Left lung (tissue), 10 donors: ENCODE results near the gene ANKRD13D. TPM values are rescaled to one million over a fixed set of nuclear protein-coding genes. Genes with fewer than 3 reads are reported as not detected.

ENCODE experiments used
- ATAC-seq: fragments of 200-7000 bp; cut with Tn5 transposase; one replicate; pipeline ENCODE4 v1.9.1; 2020; ENCODE audit warnings: moderate library complexity
- DNase-seq, 4 donors: peaks; one replicate each; pipeline ENCODE4 v3.0.0-alpha.2; 2013 to 2020
- H3K27ac ChIP-seq, 2 donors: fragments of 200-600 bp; sonication (generic) in 1 of 2; one replicate each; pipeline versions ENCODE4 v1.5.0 to v1.8.0; 2020 to 2021
- H3K27me3 ChIP-seq, 2 donors: fragments of 200-600 bp; sonication (generic) in 1 of 2; one replicate each; pipeline versions ENCODE4 v1.5.0 to v1.8.0; 2020 to 2021
- H3K36me3 ChIP-seq, 2 donors: fragments of 200-600 bp; sonication (generic) in 1 of 2; one replicate each; pipeline versions ENCODE4 v1.5.0 to v1.8.0; 2020 to 2021
- H3K4me1 ChIP-seq, 2 donors: fragments of 200-600 bp; one replicate each; pipeline ENCODE4 v1.8.0; 2021
- H3K4me3 ChIP-seq, 2 donors: fragments of 200-600 bp; sonication (generic) in 1 of 2; one replicate each; pipeline versions ENCODE4 v1.5.0 to v1.8.0; 2020 to 2021; ENCODE audit warnings: mild to moderate bottlenecking in 1 of 2
- H3K9me3 ChIP-seq, 2 donors: fragments of 200-600 bp; sonication (generic) in 1 of 2; one replicate each; pipeline versions ENCODE4 v1.5.0 to v1.8.0; 2020 to 2021
- intact Hi-C, 2 donors: fragments of 100-400 bp; cut with DNase I; formaldehyde crosslinking; loops; one replicate each; pipeline versions ENCODE4 v1.11.2 to v1.14.2; 2022
- polyA plus RNA-seq, 6 donors: library from polyadenylated mRNA; unstranded; fragments of 120-200 nt; gene quantifications; one replicate each; pipeline ENCODE4 v1.2.1, GENCODE V29; 2013; ENCODE audit not compliant: insufficient read length in 6 of 6
- total RNA-seq, 2 donors: library from RNA; stranded (reverse); fragmentation: NEBNext Ultra II Directional; extraction: Animal tissue kit (Norgen Biotek cat#: 25700); gene quantifications; one replicate each; pipeline ENCODE4 v1.2.1, GENCODE V29; 2021
- TF ChIP-seq, protein P1 (sequence below), 2 donors: fragments of 200-600 bp; sonication (generic) in 1 of 2; IDR thresholded peaks; one replicate each; pipeline versions ENCODE4 v1.5.0 to v1.8.0; 2021; ENCODE audit warnings: antibody characterized with exemption in 2 of 2
- donor health status: DM: no; HTN: yes; CAD: no.
- donor health status: DM: no; HTN: no; CAD: no.

ANKRD13D gene
- total and polyA plus RNA-seq, 8 donors = 34.5 to 81.2 (median 50.3) TPM

DNA sequence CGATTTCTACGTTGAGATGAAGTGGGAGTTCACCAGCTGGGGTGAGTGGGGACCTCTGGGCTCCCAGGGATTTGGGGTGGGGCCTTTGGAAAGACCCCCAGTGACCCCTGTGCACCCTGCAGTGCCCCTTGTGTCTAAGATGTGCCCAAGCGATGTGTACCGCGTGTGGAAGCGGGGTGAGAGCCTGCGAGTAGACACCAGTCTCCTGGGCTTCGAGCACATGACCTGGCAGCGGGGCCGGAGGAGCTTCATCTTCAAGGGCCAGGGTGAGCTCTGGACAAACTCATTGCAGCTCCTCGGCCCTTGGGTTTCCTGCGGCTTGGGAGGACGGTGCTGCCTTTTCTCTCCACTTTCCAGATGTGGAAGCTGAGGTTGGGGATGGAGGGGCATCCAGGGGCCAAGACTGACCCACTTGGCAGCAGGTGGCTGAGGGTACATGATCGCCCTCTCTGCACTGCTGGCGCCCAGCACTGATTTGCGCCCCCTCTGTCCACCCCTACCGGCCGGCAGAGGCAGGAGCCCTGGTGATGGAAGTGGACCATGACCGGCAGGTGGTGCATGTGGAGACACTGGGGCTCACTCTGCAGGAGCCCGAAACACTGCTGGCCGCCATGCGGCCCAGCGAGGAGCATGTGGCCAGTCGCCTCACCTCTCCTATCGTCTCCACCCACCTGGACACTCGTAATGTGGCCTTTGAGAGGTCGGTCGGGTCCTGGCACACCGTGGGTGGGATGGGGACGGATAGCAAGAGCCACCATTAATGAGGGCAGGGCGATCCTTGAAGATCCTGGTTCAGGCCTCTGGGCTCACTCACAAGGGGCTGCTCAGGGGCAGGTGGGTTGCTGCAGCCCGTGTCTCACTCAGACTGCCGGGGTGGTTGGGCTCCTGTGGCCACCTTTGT is 2.6 kb downstream of the ANKRD13D start:
- Histone ChIP-seq H3K4me3 (no peak overlapping the region), H3K4me1 (peaks cover 11 to 62% of the 10 kb centered on the region in 2 donors), H3K9me3 (peaks cover 0 to 7% of the 10 kb centered on the region in 2 donors), H3K27ac (peak overlapping the region in 1 of 2 donors; percentile 1), H3K36me3 (peaks cover 0 to 61% of the 10 kb centered on the region in 2 donors), H3K27me3 (no peaks in the 10 kb centered on the region)
- TF ChIP-seq, protein P1, sequence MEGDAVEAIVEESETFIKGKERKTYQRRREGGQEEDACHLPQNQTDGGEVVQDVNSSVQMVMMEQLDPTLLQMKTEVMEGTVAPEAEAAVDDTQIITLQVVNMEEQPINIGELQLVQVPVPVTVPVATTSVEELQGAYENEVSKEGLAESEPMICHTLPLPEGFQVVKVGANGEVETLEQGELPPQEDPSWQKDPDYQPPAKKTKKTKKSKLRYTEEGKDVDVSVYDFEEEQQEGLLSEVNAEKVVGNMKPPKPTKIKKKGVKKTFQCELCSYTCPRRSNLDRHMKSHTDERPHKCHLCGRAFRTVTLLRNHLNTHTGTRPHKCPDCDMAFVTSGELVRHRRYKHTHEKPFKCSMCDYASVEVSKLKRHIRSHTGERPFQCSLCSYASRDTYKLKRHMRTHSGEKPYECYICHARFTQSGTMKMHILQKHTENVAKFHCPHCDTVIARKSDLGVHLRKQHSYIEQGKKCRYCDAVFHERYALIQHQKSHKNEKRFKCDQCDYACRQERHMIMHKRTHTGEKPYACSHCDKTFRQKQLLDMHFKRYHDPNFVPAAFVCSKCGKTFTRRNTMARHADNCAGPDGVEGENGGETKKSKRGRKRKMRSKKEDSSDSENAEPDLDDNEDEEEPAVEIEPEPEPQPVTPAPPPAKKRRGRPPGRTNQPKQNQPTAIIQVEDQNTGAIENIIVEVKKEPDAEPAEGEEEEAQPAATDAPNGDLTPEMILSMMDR (IDR thresholded peaks at IDR 0.05) = no peak
- intact Hi-C loops = no loop called here
- peak in 1 of 4 donors; percentile 73 for DNase-seq
- ATAC-seq = no peak

DNA sequence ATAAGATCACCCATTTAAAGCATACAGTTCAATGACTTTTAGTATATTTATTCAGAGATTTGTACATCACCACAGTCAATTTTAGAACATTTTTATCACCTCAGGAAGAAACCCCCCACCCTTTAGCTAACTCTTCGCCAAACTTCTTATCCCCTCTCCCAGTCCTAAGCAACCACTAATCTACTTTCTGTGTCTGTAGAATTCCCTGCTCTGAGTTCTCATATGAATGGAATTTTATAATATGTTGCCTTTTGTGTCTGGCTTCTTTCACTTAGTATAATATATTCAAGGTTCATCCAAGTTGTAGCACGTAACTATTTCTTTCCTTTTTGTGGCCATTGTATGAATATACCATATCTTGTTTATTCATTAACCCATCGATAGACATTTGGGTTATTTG is 3.6 kb downstream of the ANKRD13D start:
- peaks cover 0 to 7% of the 10 kb centered on the region in 2 donors for H3K9me3 ChIP-seq
- H3K27ac ChIP-seq = peak overlapping the region in 1 of 2 donors; percentile 1
- H3K27me3 ChIP-seq = no peaks in the 10 kb centered on the region
- H3K4me3 ChIP-seq = no peak overlapping the region
- TF ChIP-seq, protein P1 (IDR thresholded peaks at IDR 0.05) = no peak
- H3K4me1 ChIP-seq = peaks cover 5 to 52% of the 10 kb centered on the region in 2 donors
- peaks cover 0 to 63% of the 10 kb centered on the region in 2 donors for H3K36me3 ChIP-seq
- intact Hi-C loops = no loop called here
- DNase-seq = no peak
- ATAC-seq = no peak

DNA sequence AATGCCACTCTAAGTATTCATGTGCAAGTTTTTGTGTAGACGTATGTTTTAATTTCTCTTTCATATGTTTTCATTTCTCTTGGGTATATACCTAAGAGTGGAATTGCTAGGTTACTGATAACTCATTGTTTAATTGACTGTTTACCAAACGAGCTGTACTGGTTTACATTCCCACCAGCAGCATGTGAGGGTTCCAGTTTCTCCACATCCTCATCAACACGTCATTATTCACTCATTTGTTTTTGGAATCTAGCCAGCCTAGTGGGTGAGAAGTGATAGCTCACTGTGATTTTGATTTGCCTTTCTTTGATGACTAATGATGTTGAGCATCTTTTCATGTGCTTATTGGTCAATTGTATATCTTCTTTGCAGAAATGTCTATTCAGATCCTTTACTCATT is 4.0 kb downstream of the ANKRD13D start:
- H3K4me1 ChIP-seq = peaks cover under 1 to 48% of the 10 kb centered on the region in 2 donors
- H3K9me3 ChIP-seq = peaks cover 0 to 7% of the 10 kb centered on the region in 2 donors
- intact Hi-C loops = no loop called here
- DNase-seq (no peak), ATAC-seq (no peak)
- TF ChIP-seq, protein P1 (IDR thresholded peaks at IDR 0.05) = no peak
- no peak overlapping the region for H3K27ac ChIP-seq
- H3K27me3 ChIP-seq = no peaks in the 10 kb centered on the region
- no peak overlapping the region for H3K4me3 ChIP-seq
- peaks cover 0 to 67% of the 10 kb centered on the region in 2 donors for H3K36me3 ChIP-seq

DNA sequence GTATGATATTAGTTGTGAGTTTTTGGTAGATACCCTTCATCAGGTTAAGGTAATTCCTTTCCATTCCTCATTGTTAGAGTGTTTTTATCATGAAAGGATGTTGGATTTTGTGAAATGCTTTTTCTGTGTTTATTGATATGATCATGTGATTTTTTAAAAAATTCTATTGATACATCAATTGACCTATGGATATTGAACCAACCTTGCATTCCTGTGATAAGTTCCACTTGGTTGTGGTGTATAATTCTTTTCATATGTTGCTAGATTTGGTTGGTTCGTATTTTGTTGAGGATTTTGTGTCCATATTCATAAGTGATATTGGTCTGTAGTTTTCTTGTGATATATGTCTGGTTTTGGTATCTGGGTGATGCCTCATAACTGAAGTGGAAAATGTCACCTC is 6.7 kb downstream of the ANKRD13D start:
- ATAC-seq = no peak

DNA sequence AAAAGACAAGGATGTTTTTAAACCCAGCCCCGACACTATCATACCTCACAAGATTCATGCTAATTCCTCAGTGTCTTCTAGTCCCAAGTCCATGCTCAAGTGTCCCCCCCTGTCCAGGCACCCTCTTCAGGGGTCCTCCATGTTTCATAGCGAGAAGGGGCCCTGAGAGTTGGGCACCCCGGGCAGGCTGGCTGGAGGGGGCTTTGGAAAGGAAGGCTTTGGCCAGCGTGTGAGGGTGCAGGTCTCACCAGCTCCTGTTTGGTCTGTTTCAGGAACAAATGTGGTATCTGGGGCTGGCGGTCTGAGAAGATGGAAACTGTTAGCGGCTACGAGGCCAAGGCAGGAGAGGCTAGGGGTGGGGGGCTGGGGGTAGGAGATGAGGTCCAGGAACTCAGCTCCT is 9.7 kb downstream of the ANKRD13D start:
- H3K36me3 ChIP-seq = peaks cover 3 to 78% of the 10 kb centered on the region in 2 donors
- H3K27ac ChIP-seq = no peak overlapping the region
- ATAC-seq (no peak), DNase-seq (peak in 1 of 4 donors; percentile 19)
- intact Hi-C loops = no loop called here
- TF ChIP-seq, protein P1 (IDR thresholded peaks at IDR 0.05) = no peak
- H3K27me3 ChIP-seq = no peaks in the 10 kb centered on the region
- H3K9me3 ChIP-seq = peaks cover 0 to 7% of the 10 kb centered on the region in 2 donors
- no peak overlapping the region for H3K4me3 ChIP-seq
- H3K4me1 ChIP-seq = peaks cover 13 to 28% of the 10 kb centered on the region in 2 donors

More for the DNA sequence above, 6.7 kb downstream of the ANKRD13D start:
- peaks cover 0 to 7% of the 10 kb centered on the region in 2 donors for H3K9me3 ChIP-seq
- TF ChIP-seq, protein P1 (IDR thresholded peaks at IDR 0.05) = no peak
- H3K27me3 ChIP-seq = no peaks in the 10 kb centered on the region
- no peak for DNase-seq
- H3K4me1 ChIP-seq = peaks cover 0 to 34% of the 10 kb centered on the region in 2 donors
- intact Hi-C loops = no loop called here
- H3K4me3 ChIP-seq = no peak overlapping the region
- H3K36me3 ChIP-seq = peaks cover 3 to 88% of the 10 kb centered on the region in 2 donors
- no peak overlapping the region for H3K27ac ChIP-seq
